Chondrocyte (in vitro differentiated cells): ENCODE results near the gene PEDS1. TPM values are rescaled to one million over a fixed set of nuclear protein-coding genes. Genes with fewer than 3 reads are reported as not detected.
"Not testable (repeated sequence)": the region's sequence is repeated elsewhere in the genome, so short reads cannot be mapped to it uniquely, and the experiment has no call there.

Experiments used
- DNase-seq: peaks from one replicate; pipeline ENCODE4 v3.0.0; 2021; ENCODE audit warnings: mixed read lengths, low spot score
- H3K27ac Mint-ChIP-seq: one replicate; pipeline ENCODE4 v1.8.0; 2021; ENCODE audit warnings: mild to moderate bottlenecking, moderate library complexity, mixed read lengths; ENCODE audit not compliant: unreplicated experiment
- H3K27me3 Mint-ChIP-seq: 2 replicates; pipeline ENCODE4 v1.8.0; 2021; ENCODE audit warnings: low read depth, mixed read lengths
- H3K36me3 Mint-ChIP-seq: 2 replicates; pipeline ENCODE4 v1.8.0; 2021; ENCODE audit warnings: low read depth, mixed read lengths
- H3K4me1 Mint-ChIP-seq: 2 replicates; pipeline ENCODE4 v1.8.0; 2021; ENCODE audit warnings: low read depth, mild to moderate bottlenecking, mixed read lengths
- H3K4me3 Mint-ChIP-seq: one replicate; pipeline ENCODE4 v1.8.0; 2021; ENCODE audit warnings: mild to moderate bottlenecking, moderate library complexity, mixed read lengths; ENCODE audit not compliant: unreplicated experiment
- H3K9me3 Mint-ChIP-seq: 2 replicates; pipeline ENCODE4 v1.8.0; 2021; ENCODE audit warnings: low read depth, mixed read lengths
- CTCF ChIP-seq: fragments of 200-600 bp; sonication (generic); IDR thresholded peaks from 2 replicates; pipeline ENCODE4 v1.5.0; 2021; ENCODE audit warnings: antibody characterized with exemption, mild to moderate bottlenecking, moderate library complexity
- total RNA-seq: library from RNA; stranded (reverse); gene quantifications from 3 replicates; pipeline ENCODE4 v1.2.1, GENCODE V29; 2021

Gene PEDS1
- total RNA-seq, 1 donor from 2014 or later = 42.3 TPM

- Mint-ChIP-seq H3K27ac (peak overlapping the region; percentile 99), H3K36me3 (no peaks in the 10 kb centered on the region), H3K9me3 (peaks cover 3% of the 10 kb centered on the region), H3K27me3 (no peaks in the 10 kb centered on the region), H3K4me1 (peaks cover 31% of the 10 kb centered on the region), H3K4me3 (peak overlapping the region; percentile 80)
- peak; percentile 97 for DNase-seq
- no peak for TF ChIP-seq CTCF
Observed at GRCh38 chr20:50165684-50166554, 12.4 kb upstream of the PEDS1 start.

GRCh38 chr20:50163570-50164317 is 10.2 kb upstream of the PEDS1 start:
- TF ChIP-seq CTCF = no peak
- Mint-ChIP-seq H3K27me3 (no peaks in the 10 kb centered on the region), H3K36me3 (no peaks in the 10 kb centered on the region), H3K4me3 (no peak overlapping the region), H3K27ac (peak overlapping the region; percentile 86), H3K4me1 (peaks cover 36% of the 10 kb centered on the region), H3K9me3 (no peaks in the 10 kb centered on the region)
- DNase-seq = no peak

- H3K27ac Mint-ChIP-seq, H3K9me3 Mint-ChIP-seq, DNase-seq, H3K4me3 Mint-ChIP-seq, H3K36me3 Mint-ChIP-seq, H3K27me3 Mint-ChIP-seq: not testable (repeated sequence)
- H3K4me1 Mint-ChIP-seq = peaks cover 36% of the 10 kb centered on the region
Observed at GRCh38 chr20:50161494-50161893, 8.0 kb upstream of the PEDS1 start.

- Mint-ChIP-seq H3K4me3 (peak overlapping the region; percentile 85), H3K9me3 (no peaks in the 10 kb centered on the region), H3K4me1 (peaks cover 50% of the 10 kb centered on the region), H3K27ac (peak overlapping the region; percentile 84), H3K36me3 (no peaks in the 10 kb centered on the region), H3K27me3 (no peaks in the 10 kb centered on the region)
- TF ChIP-seq CTCF = no peak
- DNase-seq = no peak
Observed at GRCh38 chr20:50153153-50153499, 397 bp downstream of the PEDS1 start.

GRCh38 chr20:50152394-50153152 is 950 bp downstream of the PEDS1 start:
- peak; percentile 32 for TF ChIP-seq CTCF
- peaks cover 55% of the 10 kb centered on the region for H3K4me1 Mint-ChIP-seq
- H3K27me3 Mint-ChIP-seq = no peaks in the 10 kb centered on the region
- H3K36me3 Mint-ChIP-seq = no peaks in the 10 kb centered on the region
- no peaks in the 10 kb centered on the region for H3K9me3 Mint-ChIP-seq
- no peak for DNase-seq
- peak overlapping the region; percentile 85 for H3K4me3 Mint-ChIP-seq
- peak overlapping the region; percentile 84 for H3K27ac Mint-ChIP-seq
